Activated naive CD8-positive, alpha-beta T cell treated with anti-CD3 and anti-CD28 coated beads, Interleukin-2, amount 50 U/mL, for 24 hours (primary cell): ENCODE data around the gene MNAT1.
"Not testable (repeated sequence)": the region's sequence is repeated elsewhere in the genome, so short reads cannot be mapped to it uniquely, and the experiment has no call there.

Experiments used
- ATAC-seq: fragments of 150-1000 bp; cut with Tn5 transposase; one replicate; pipeline ENCODE4 v1.10.0; 2021
- DNase-seq: peaks from one replicate; pipeline ENCODE4 v3.0.0; 2021
- H3K27ac Mint-ChIP-seq: one replicate; pipeline ENCODE4 v1.8.0; 2021; ENCODE audit warnings: mild to moderate bottlenecking, mixed read lengths
- H3K27me3 Mint-ChIP-seq: one replicate; pipeline ENCODE4 v1.8.0; 2021; ENCODE audit warnings: mixed read lengths
- H3K36me3 Mint-ChIP-seq: one replicate; pipeline ENCODE4 v1.8.0; 2021; ENCODE audit warnings: low read depth, mixed read lengths
- H3K4me1 Mint-ChIP-seq: one replicate; pipeline ENCODE4 v1.8.0; 2021; ENCODE audit warnings: mixed read lengths
- H3K4me3 Mint-ChIP-seq: one replicate; pipeline ENCODE4 v1.8.0; 2021; ENCODE audit warnings: mild to moderate bottlenecking, moderate library complexity, mixed read lengths
- H3K9me3 Mint-ChIP-seq: one replicate; pipeline ENCODE4 v1.8.0; 2021; ENCODE audit warnings: mixed read lengths

The MNAT1 gene

GRCh38 chr14:60807247-60807646 is 72.7 kb downstream of the MNAT1 start:
- H3K4me3 Mint-ChIP-seq = no peak overlapping the region
- no peak overlapping the region for H3K27ac Mint-ChIP-seq
- DNase-seq = no peak
- H3K36me3 Mint-ChIP-seq = peaks cover 12% of the 10 kb centered on the region
- H3K9me3 Mint-ChIP-seq = peaks cover 4% of the 10 kb centered on the region
- peaks cover 10% of the 10 kb centered on the region for H3K4me1 Mint-ChIP-seq
- H3K27me3 Mint-ChIP-seq = no peaks in the 10 kb centered on the region
- ATAC-seq = no peak

- Mint-ChIP-seq H3K4me3 (no peak overlapping the region), H3K4me1 (peaks cover 10% of the 10 kb centered on the region)
- no peak for ATAC-seq
Measured at GRCh38 chr14:60807971-60808370, 73.4 kb downstream of the MNAT1 start.

GRCh38 chr14:60812987-60813386 is 78.4 kb downstream of the MNAT1 start:
- ATAC-seq (no peak), DNase-seq (no peak)
- Mint-ChIP-seq H3K4me1 (no peaks in the 10 kb centered on the region), H3K9me3 (no peaks in the 10 kb centered on the region), H3K27me3 (no peaks in the 10 kb centered on the region), H3K36me3 (peaks cover 18% of the 10 kb centered on the region), H3K4me3 (no peak overlapping the region), H3K27ac (no peak overlapping the region)

More at GRCh38 chr14:60807971-60808370, 73.4 kb downstream of the MNAT1 start:
- peaks cover 16% of the 10 kb centered on the region for H3K36me3 Mint-ChIP-seq
- H3K27ac Mint-ChIP-seq = no peak overlapping the region
- H3K9me3 Mint-ChIP-seq = no peaks in the 10 kb centered on the region
- DNase-seq = no peak
- H3K27me3 Mint-ChIP-seq = no peaks in the 10 kb centered on the region

DNA sequence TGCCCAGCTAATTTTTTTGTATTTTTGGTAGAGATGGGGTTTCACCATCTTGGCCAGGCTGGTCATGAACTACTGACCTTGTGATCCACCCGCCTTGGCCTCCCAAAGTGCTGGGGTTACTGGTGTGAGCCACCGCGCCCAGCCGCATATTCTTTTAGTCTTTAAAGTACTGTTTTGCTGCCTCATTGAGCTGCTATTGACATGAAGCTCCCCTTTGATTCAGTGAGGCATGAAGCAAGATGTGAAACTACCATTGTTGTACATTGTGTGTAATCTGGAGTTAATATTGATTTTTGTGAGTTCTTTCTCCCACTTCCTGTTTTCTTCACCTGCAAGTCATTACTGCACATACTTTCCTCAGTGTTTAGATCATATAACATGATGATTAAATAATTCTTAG is 80.8 kb downstream of the MNAT1 start:
- no peaks in the 10 kb centered on the region for H3K9me3 Mint-ChIP-seq
- no peak overlapping the region for H3K4me3 Mint-ChIP-seq
- DNase-seq = no peak
- H3K27me3 Mint-ChIP-seq = no peaks in the 10 kb centered on the region
- H3K27ac Mint-ChIP-seq = no peak overlapping the region
- H3K4me1 Mint-ChIP-seq = no peaks in the 10 kb centered on the region
- H3K36me3 Mint-ChIP-seq = peaks cover 18% of the 10 kb centered on the region
- no peak for ATAC-seq

GRCh38 chr14:60817113-60817512 is 82.6 kb downstream of the MNAT1 start:
- DNase-seq (no peak), ATAC-seq (no peak)
- Mint-ChIP-seq H3K4me3 (no peak overlapping the region), H3K9me3 (no peaks in the 10 kb centered on the region), H3K27me3 (no peaks in the 10 kb centered on the region), H3K36me3 (peaks cover 13% of the 10 kb centered on the region), H3K27ac (no peak overlapping the region), H3K4me1 (no peaks in the 10 kb centered on the region)

DNA sequence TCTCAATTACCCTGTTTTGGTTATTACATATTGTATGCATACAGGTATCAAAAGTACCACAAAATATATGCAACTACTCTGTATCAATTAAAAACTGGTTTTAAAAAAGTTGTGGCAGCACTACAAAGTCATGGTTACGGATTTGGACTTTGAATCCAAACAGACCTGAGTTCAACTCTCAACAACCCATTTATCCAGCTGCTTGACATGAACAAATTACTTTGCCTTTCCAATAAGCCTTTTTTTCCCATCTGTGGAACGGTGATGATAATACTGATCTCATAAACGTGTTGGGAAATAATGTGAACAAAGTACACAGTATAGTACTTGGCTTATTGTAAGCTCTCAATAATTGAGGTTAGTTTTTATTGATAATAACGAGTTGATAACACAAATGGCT is 85.0 kb downstream of the MNAT1 start:
- no peaks in the 10 kb centered on the region for H3K9me3 Mint-ChIP-seq
- no peak for ATAC-seq
- H3K27me3 Mint-ChIP-seq = no peaks in the 10 kb centered on the region
- H3K27ac Mint-ChIP-seq = no peak overlapping the region
- H3K4me3 Mint-ChIP-seq = no peak overlapping the region
- H3K4me1 Mint-ChIP-seq = no peaks in the 10 kb centered on the region
- no peaks in the 10 kb centered on the region for H3K36me3 Mint-ChIP-seq
- no peak for DNase-seq

DNA sequence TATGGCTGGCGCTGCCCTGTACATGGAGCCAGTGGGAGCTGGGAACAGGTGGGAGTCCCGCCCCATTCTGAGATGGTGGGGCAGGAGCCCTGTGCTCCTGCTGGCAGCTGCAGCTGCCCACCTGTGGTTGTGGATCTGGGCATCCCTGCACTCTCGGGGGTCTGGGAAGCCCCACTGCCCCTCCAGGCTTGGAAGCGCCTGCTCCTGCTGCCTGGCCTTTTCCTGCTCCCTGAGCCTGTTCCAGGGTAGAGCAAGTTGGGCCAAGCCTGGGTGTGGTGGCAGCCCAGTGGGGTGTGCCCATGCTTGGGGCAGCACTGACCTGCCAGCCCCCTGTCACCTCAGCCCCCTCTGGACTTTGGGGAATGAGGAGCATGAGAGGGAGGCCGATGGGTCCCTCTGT is 104.0 kb downstream of the MNAT1 start:
- H3K36me3 Mint-ChIP-seq = peaks cover 38% of the 10 kb centered on the region
- no peaks in the 10 kb centered on the region for H3K27me3 Mint-ChIP-seq
- DNase-seq = no peak
- no peak overlapping the region for H3K4me3 Mint-ChIP-seq
- no peak for ATAC-seq
- no peaks in the 10 kb centered on the region for H3K4me1 Mint-ChIP-seq
- no peak overlapping the region for H3K27ac Mint-ChIP-seq
- H3K9me3 Mint-ChIP-seq = peaks cover 9% of the 10 kb centered on the region

GRCh38 chr14:60839057-60839456 is 104.5 kb downstream of the MNAT1 start:
- Mint-ChIP-seq H3K9me3 (peaks cover 6% of the 10 kb centered on the region), H3K4me3 (no peak overlapping the region), H3K36me3 (peaks cover 33% of the 10 kb centered on the region), H3K27me3 (no peaks in the 10 kb centered on the region), H3K27ac (no peak overlapping the region), H3K4me1 (no peaks in the 10 kb centered on the region)
- no peak for DNase-seq
- ATAC-seq = no peak

DNA sequence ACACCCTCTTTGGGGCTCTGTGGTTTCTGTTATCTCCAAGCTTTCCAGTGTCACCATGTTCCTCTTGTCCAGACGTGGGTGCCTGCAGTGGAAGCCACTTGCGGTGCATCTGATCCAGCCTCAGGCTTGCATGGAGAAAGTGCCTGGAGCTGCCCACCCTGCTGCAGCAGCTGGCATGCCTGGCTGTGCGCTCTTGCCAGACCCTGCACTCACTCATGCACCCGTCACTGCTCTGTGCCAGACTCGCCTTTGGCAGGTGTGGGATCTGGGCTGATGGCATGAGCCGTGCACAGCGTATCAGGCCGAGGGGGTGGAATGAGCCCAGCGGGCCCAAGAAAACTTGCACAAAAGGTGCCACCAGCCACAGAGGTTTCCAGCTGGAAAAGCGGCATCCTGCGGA is 105.1 kb downstream of the MNAT1 start:
- no peaks in the 10 kb centered on the region for H3K27me3 Mint-ChIP-seq
- DNase-seq (no peak), ATAC-seq (no peak)
- H3K4me3 Mint-ChIP-seq = no peak overlapping the region
- H3K36me3 Mint-ChIP-seq = peaks cover 29% of the 10 kb centered on the region
- no peak overlapping the region for H3K27ac Mint-ChIP-seq
- H3K9me3 Mint-ChIP-seq = peaks cover 5% of the 10 kb centered on the region
- no peaks in the 10 kb centered on the region for H3K4me1 Mint-ChIP-seq

GRCh38 chr14:60840313-60840712 is 105.8 kb downstream of the MNAT1 start:
- Mint-ChIP-seq H3K27me3 (no peaks in the 10 kb centered on the region), H3K4me3 (no peak overlapping the region), H3K9me3 (peaks cover 5% of the 10 kb centered on the region), H3K36me3 (peaks cover 24% of the 10 kb centered on the region), H3K27ac (no peak overlapping the region), H3K4me1 (no peaks in the 10 kb centered on the region)
- ATAC-seq (no peak), DNase-seq (no peak)

- Mint-ChIP-seq H3K36me3 (peaks cover 30% of the 10 kb centered on the region), H3K27ac (no peak overlapping the region), H3K4me3 (no peak overlapping the region), H3K27me3 (no peaks in the 10 kb centered on the region), H3K9me3 (peaks cover 17% of the 10 kb centered on the region), H3K4me1 (peaks cover 5% of the 10 kb centered on the region)
- DNase-seq (no peak), ATAC-seq (no peak)
Measured at GRCh38 chr14:60845523-60845922, 111.0 kb downstream of the MNAT1 start.

DNA sequence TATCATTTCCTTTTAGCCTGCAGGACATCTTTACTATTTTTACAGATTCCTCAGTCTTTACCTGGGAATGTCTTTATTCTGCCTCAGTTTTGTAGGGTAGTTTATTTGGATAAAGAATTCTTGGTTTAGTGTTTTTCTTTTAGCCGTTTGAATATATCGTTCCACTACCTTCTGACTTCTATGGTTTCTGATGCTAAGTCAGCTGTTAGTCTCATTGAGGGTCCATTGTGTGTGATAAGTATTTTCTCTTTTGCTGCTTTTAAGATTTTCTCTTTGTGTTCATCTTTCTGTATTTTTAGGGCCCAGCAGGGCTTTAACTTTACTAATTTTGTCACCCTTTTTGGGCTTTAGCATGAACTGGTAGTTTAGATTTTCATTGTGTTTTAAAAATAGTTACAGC is 113.5 kb downstream of the MNAT1 start:
- ATAC-seq (no peak), DNase-seq (no peak)
- H3K27ac Mint-ChIP-seq = no peak overlapping the region
- H3K9me3 Mint-ChIP-seq = peaks cover 26% of the 10 kb centered on the region
- no peaks in the 10 kb centered on the region for H3K27me3 Mint-ChIP-seq
- peaks cover 46% of the 10 kb centered on the region for H3K36me3 Mint-ChIP-seq
- peaks cover 5% of the 10 kb centered on the region for H3K4me1 Mint-ChIP-seq
- no peak overlapping the region for H3K4me3 Mint-ChIP-seq

DNA sequence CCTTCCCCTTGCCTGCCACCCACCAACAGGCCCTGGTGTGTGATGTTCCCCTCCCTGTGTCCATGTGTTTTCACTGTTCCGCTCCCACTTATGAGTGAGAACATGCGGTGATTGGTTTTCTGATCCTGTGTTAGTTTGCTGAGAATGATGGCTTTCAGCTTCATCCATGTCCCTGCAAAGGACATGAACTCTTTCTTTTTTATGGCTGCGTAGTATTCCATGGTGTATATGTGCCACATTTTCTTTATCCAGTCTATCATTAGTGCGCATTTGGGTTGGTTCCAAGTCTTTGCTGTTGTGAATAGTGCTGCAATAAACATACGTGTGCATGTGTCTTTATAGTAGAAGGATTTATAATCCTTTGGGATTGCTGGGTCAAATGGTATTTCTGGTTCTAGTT is 117.1 kb downstream of the MNAT1 start:
- H3K4me1 Mint-ChIP-seq, H3K4me3 Mint-ChIP-seq: not testable (repeated sequence)

GRCh38 chr14:60856111-60856510 is 121.5 kb downstream of the MNAT1 start:
- H3K4me3 Mint-ChIP-seq = no peak overlapping the region
- no peaks in the 10 kb centered on the region for H3K27me3 Mint-ChIP-seq
- peak; percentile 71 for ATAC-seq
- peaks cover 7% of the 10 kb centered on the region for H3K4me1 Mint-ChIP-seq
- peaks cover 28% of the 10 kb centered on the region for H3K9me3 Mint-ChIP-seq
- no peak overlapping the region for H3K27ac Mint-ChIP-seq
- peaks cover 44% of the 10 kb centered on the region for H3K36me3 Mint-ChIP-seq
- DNase-seq = no peak

More for the DNA sequence above, 117.1 kb downstream of the MNAT1 start:
- H3K36me3 Mint-ChIP-seq = peaks cover 61% of the 10 kb centered on the region
- not testable (repeated sequence) for H3K27me3 Mint-ChIP-seq, DNase-seq, ATAC-seq, H3K27ac Mint-ChIP-seq
- peaks cover 34% of the 10 kb centered on the region for H3K9me3 Mint-ChIP-seq

DNA sequence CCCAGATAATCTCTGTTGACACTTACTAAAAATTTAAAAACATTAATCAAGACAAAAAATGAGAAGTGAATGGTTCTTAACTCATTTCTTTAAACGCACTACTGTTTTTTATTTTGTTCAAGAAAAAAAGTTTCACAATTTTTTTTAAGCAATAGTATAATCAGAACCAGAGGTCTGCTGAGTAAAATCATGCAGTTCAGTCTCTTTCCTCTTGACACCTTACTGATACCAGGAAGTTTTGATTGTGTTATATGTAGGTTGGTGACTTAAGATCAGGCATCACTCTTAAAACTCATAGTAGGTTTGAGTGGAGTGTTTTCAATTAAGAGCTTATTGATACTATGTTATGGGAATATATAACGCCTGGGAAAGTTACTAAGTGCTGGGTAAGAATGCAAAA is 125.0 kb downstream of the MNAT1 start:
- Mint-ChIP-seq H3K9me3 (peaks cover 20% of the 10 kb centered on the region), H3K27ac (no peak overlapping the region), H3K27me3 (no peaks in the 10 kb centered on the region), H3K4me3 (no peak overlapping the region), H3K4me1 (peaks cover 7% of the 10 kb centered on the region), H3K36me3 (peaks cover 26% of the 10 kb centered on the region)
- DNase-seq = no peak
- ATAC-seq = no peak

DNA sequence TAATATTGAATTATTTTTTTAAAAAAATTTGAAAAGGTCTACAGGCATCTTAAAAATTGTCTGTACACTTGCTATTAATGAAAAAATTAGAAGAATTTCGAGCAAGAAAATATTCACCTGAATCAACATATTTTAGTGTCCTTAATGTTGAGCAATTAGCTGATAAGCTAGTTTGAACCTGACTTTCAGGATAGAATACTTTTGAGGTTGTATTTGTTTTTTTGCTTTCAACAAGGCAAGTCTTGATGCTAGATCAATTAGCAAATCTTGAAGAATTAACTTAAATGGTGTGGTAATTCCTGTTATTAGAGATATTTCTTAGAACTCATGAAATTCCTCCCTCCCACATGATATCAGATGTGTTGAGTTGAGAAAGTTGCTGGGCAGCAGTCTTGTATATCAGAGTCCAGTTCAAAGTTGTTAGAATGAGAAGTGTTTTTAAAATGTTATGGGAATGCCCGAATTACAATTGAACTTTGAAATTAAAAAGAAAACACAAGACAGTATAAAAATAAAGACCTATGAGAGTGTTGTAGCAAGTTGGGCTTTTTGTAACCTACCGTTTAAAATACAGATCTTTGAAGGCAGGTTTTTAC is 127.1 kb downstream of the MNAT1 start:
- Mint-ChIP-seq H3K36me3 (peaks cover 15% of the 10 kb centered on the region), H3K9me3 (peaks cover 12% of the 10 kb centered on the region), H3K27me3 (no peaks in the 10 kb centered on the region), H3K4me3 (no peak overlapping the region), H3K27ac (no peak overlapping the region), H3K4me1 (peaks cover 3% of the 10 kb centered on the region)
- DNase-seq (no peak), ATAC-seq (no peak)
